HepG2 (cell line): ENCODE results near the gene ARHGAP33. TPM values are rescaled to one million over a fixed set of nuclear protein-coding genes. Genes with fewer than 3 reads are reported as not detected.

ENCODE experiments used
- CBX1 ChIP-seq: IDR thresholded peaks from one replicate; pipeline ENCODE4 v1.6.1; 2016; ENCODE audit warnings: antibody characterized with exemption, low read depth
- HIVEP1 ChIP-seq: sonication (generic); formaldehyde crosslinking; IDR thresholded peaks from 2 replicates; pipeline ENCODE4 v1.4.0; 2020; ENCODE audit warnings: mild to moderate bottlenecking, missing genetic modification reagents
- HNRNPLL ChIP-seq: fragments of 200-400 bp; formaldehyde crosslinking; IDR thresholded peaks from 2 replicates; pipeline ENCODE4 v1.6.1; 2017; ENCODE audit warnings: mild to moderate bottlenecking, low read depth, low read length; ENCODE audit not compliant: poor library complexity, severe bottlenecking
- IKZF4 ChIP-seq: sonication (generic); formaldehyde crosslinking; IDR thresholded peaks from 2 replicates; pipeline ENCODE4 v1.5.1; 2020; ENCODE audit warnings: borderline replicate concordance, mild to moderate bottlenecking, low read depth, missing genetic modification reagents; ENCODE audit errors: not compliant biosample characterization
- MZF1 ChIP-seq: sonication (generic); formaldehyde crosslinking; IDR thresholded peaks from 2 replicates; pipeline ENCODE4 v1.8.1; 2023; ENCODE audit warnings: mild to moderate bottlenecking, missing genetic modification reagents, borderline replicate concordance
- SALL2 ChIP-seq: sonication (generic); formaldehyde crosslinking; IDR thresholded peaks from 2 replicates; pipeline ENCODE4 v1.8.1; 2023; ENCODE audit warnings: mild to moderate bottlenecking, missing genetic modification reagents, inconsistent platforms
- ZBTB20 ChIP-seq: sonication (generic); formaldehyde crosslinking; IDR thresholded peaks from 2 replicates; pipeline ENCODE4 v1.8.1; 2023; ENCODE audit warnings: missing genetic modification reagents, low read depth, mild to moderate bottlenecking, borderline replicate concordance
- ZFP41 ChIP-seq: sonication (generic); formaldehyde crosslinking; IDR thresholded peaks from 2 replicates; pipeline ENCODE4 v1.4.0; 2020; ENCODE audit warnings: mild to moderate bottlenecking, missing genetic modification reagents, borderline replicate concordance
- ZNF12 ChIP-seq: sonication (generic); formaldehyde crosslinking; IDR thresholded peaks from 2 replicates; pipeline ENCODE4 v1.5.0; 2020; ENCODE audit warnings: missing genetic modification reagents
- ZNF17 ChIP-seq: sonication (generic); formaldehyde crosslinking; IDR thresholded peaks from 2 replicates; pipeline ENCODE4 v1.5.0; 2020; ENCODE audit warnings: mild to moderate bottlenecking, missing genetic modification reagents
- ZNF225 ChIP-seq: sonication (generic); formaldehyde crosslinking; IDR thresholded peaks from 2 replicates; pipeline ENCODE4 v1.4.0; 2020; ENCODE audit warnings: mild to moderate bottlenecking, missing genetic modification reagents
- ZNF280D ChIP-seq: sonication (generic); formaldehyde crosslinking; IDR thresholded peaks from 2 replicates; pipeline ENCODE4 v1.5.1; 2020; ENCODE audit warnings: mild to moderate bottlenecking, missing genetic modification reagents
- ZNF33B ChIP-seq: sonication (generic); formaldehyde crosslinking; IDR thresholded peaks from 2 replicates; pipeline ENCODE4 v1.5.1; 2020; ENCODE audit warnings: mild to moderate bottlenecking, missing genetic modification reagents
- ZNF354B ChIP-seq: sonication (generic); formaldehyde crosslinking; IDR thresholded peaks from 2 replicates; pipeline ENCODE4 v1.8.0; 2022; ENCODE audit warnings: mild to moderate bottlenecking, missing genetic modification reagents
- ZNF432 ChIP-seq: sonication (generic); formaldehyde crosslinking; IDR thresholded peaks from 2 replicates; pipeline ENCODE4 v1.5.0; 2020; ENCODE audit warnings: missing genetic modification reagents, mild to moderate bottlenecking, borderline replicate concordance
- ZNF446 ChIP-seq: sonication (generic); formaldehyde crosslinking; IDR thresholded peaks from 2 replicates; pipeline ENCODE4 v1.5.0; 2020; ENCODE audit warnings: mild to moderate bottlenecking, missing genetic modification reagents
- ZNF616 ChIP-seq: sonication (generic); formaldehyde crosslinking; IDR thresholded peaks from 2 replicates; pipeline ENCODE4 v1.5.0; 2020; ENCODE audit warnings: low read depth, mild to moderate bottlenecking, missing genetic modification reagents
- ZNF713 ChIP-seq: sonication (generic); formaldehyde crosslinking; IDR thresholded peaks from 2 replicates; pipeline ENCODE4 v1.4.0; 2020; ENCODE audit warnings: mild to moderate bottlenecking, missing genetic modification reagents
- ZNF775 ChIP-seq: sonication (generic); formaldehyde crosslinking; IDR thresholded peaks from 2 replicates; pipeline ENCODE4 v1.4.0; 2020; ENCODE audit warnings: missing genetic modification reagents, mild to moderate bottlenecking, moderate library complexity, borderline replicate concordance
- polyA plus RNA-seq, 8 experiments: library from polyadenylated mRNA; depleted of rRNA in 3 of 8; stranded (reverse) in 7 of 8; unstranded in 1 of 8; fragments of >200 nt; fragmentation: Illumina TruSeq in 4 of 8; extraction: Trizol in 4 of 8; gene quantifications; 2 replicates each; pipeline versions ENCODE4 v1.2.1 to v1.2.3, GENCODE V29; 2011 to 2016; ENCODE audit warnings: low read depth in 4 of 8, missing spikeins in 1 of 8, mixed read lengths in 1 of 8; ENCODE audit not compliant: insufficient read depth in 1 of 8
- total RNA-seq, 5 experiments: library from RNA; depleted of rRNA; stranded (reverse); fragments of >200 nt; fragmentation: Illumina TruSeq; extraction: Trizol; gene quantifications; 2 replicates each; pipeline ENCODE4 v1.2.3, GENCODE V29; 2016; ENCODE audit warnings: low read depth in 1 of 5
- TF ChIP-seq, protein P1 (sequence below): sonication (generic); formaldehyde crosslinking; IDR thresholded peaks from 2 replicates; pipeline ENCODE4 v1.5.1; 2020; ENCODE audit warnings: missing genetic modification reagents, mild to moderate bottlenecking, borderline replicate concordance
- TF ChIP-seq, protein P2 (sequence below): sonication (generic); formaldehyde crosslinking; IDR thresholded peaks from 2 replicates; pipeline ENCODE4 v1.8.1; 2022; ENCODE audit warnings: mild to moderate bottlenecking, missing genetic modification reagents
- TF ChIP-seq, protein P3 (sequence below): sonication (generic); formaldehyde crosslinking; IDR thresholded peaks from 2 replicates; pipeline ENCODE4 v1.5.1; 2020; ENCODE audit warnings: missing genetic modification reagents, mild to moderate bottlenecking, borderline replicate concordance

ARHGAP33 gene
- total and polyA plus RNA-seq, 2 of the 13 experiments (the other 11 are each of a cell fraction or from before 2014, with no cell fraction given) = 1.3 to 2.7 TPM

GRCh38 chr19:35740423-35741202, 34.8 kb upstream of the ARHGAP33 start (continued):
- TF ChIP-seq ZNF280D (CRISPR knock-in tag) (no peak), HNRNPLL (peak; percentile 96), IKZF4 (no peak), ZNF775 (CRISPR knock-in tag) (no peak), ZNF446 (no peak), ZNF713 (CRISPR knock-in tag) (0 out of 2 replicates have a peak, but pooled peaks have one; percentile 58), SALL2 (CRISPR knock-in tag) (no peak), MZF1 (CRISPR knock-in tag) (no peak), ZNF12 (peak; percentile 23; the same call in 1 of the 2 replicates), HIVEP1 (CRISPR knock-in tag) (no peak), ZNF33B (CRISPR knock-in tag) (no peak), ZNF354B (CRISPR knock-in tag) (no peak), CBX1 (no peak), ZFP41 (CRISPR knock-in tag) (no peak), ZNF225 (no peak), ZBTB20 (CRISPR knock-in tag) (no peak), ZNF432 (CRISPR knock-in tag) (no peak), ZNF616 (CRISPR knock-in tag) (no peak), ZNF17 (CRISPR knock-in tag) (no peak)
- TF ChIP-seq, protein P1, sequence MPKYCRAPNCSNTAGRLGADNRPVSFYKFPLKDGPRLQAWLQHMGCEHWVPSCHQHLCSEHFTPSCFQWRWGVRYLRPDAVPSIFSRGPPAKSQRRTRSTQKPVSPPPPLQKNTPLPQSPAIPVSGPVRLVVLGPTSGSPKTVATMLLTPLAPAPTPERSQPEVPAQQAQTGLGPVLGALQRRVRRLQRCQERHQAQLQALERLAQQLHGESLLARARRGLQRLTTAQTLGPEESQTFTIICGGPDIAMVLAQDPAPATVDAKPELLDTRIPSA (CRISPR knock-in tag) = no peak
- TF ChIP-seq, protein P2, sequence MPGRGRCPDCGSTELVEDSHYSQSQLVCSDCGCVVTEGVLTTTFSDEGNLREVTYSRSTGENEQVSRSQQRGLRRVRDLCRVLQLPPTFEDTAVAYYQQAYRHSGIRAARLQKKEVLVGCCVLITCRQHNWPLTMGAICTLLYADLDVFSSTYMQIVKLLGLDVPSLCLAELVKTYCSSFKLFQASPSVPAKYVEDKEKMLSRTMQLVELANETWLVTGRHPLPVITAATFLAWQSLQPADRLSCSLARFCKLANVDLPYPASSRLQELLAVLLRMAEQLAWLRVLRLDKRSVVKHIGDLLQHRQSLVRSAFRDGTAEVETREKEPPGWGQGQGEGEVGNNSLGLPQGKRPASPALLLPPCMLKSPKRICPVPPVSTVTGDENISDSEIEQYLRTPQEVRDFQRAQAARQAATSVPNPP (CRISPR knock-in tag) = no peak; the same call in 1 of the 2 replicates
- TF ChIP-seq, protein P3, sequence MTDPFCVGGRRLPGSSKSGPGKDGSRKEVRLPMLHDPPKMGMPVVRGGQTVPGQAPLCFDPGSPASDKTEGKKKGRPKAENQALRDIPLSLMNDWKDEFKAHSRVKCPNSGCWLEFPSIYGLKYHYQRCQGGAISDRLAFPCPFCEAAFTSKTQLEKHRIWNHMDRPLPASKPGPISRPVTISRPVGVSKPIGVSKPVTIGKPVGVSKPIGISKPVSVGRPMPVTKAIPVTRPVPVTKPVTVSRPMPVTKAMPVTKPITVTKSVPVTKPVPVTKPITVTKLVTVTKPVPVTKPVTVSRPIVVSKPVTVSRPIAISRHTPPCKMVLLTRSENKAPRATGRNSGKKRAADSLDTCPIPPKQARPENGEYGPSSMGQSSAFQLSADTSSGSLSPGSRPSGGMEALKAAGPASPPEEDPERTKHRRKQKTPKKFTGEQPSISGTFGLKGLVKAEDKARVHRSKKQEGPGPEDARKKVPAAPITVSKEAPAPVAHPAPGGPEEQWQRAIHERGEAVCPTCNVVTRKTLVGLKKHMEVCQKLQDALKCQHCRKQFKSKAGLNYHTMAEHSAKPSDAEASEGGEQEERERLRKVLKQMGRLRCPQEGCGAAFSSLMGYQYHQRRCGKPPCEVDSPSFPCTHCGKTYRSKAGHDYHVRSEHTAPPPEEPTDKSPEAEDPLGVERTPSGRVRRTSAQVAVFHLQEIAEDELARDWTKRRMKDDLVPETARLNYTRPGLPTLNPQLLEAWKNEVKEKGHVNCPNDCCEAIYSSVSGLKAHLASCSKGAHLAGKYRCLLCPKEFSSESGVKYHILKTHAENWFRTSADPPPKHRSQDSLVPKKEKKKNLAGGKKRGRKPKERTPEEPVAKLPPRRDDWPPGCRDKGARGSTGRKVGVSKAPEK (CRISPR knock-in tag) = no peak
